Lung microvascular endothelial cell (primary cell): ENCODE measurements around the gene ZBTB44. TPM values are rescaled to one million over a fixed set of nuclear protein-coding genes. Genes with fewer than 3 reads are reported as not detected.
"Not testable (repeated sequence)": the region's sequence is repeated elsewhere in the genome, so short reads cannot be mapped to it uniquely, and the experiment has no call there.

Source experiments
- DNase-seq, 2 donors: peaks; one replicate each; pipeline versions ENCODE4 v3.0.0 to v3.0.0-alpha.2; 2010; ENCODE audit warnings: low read depth in 2 of 2
- total RNA-seq: library from RNA; depleted of rRNA; stranded (reverse); fragments of >200 nt; gene quantifications from 2 replicates; pipeline ENCODE4 v1.2.1, GENCODE V29; 2014

ZBTB44 gene
- total RNA-seq, 1 donor from 2014 or later: 30.4 TPM

DNA sequence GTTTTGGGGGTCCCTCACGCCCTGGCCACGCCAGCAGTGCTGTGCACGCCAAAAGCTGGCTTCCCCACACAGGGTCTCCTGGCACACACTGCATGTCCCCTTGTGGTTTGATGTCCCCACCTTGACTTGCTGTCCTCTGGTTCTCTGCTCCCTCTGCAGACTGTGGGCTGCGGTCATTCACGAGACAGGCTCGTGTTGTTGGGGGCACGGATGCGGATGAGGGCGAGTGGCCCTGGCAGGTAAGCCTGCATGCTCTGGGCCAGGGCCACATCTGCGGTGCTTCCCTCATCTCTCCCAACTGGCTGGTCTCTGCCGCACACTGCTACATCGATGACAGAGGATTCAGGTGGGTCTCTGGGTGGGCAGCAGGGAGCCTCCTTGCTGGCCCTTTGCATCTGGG is 114.9 kb downstream of the ZBTB44 start:
- DNase-seq: no peak

DNA sequence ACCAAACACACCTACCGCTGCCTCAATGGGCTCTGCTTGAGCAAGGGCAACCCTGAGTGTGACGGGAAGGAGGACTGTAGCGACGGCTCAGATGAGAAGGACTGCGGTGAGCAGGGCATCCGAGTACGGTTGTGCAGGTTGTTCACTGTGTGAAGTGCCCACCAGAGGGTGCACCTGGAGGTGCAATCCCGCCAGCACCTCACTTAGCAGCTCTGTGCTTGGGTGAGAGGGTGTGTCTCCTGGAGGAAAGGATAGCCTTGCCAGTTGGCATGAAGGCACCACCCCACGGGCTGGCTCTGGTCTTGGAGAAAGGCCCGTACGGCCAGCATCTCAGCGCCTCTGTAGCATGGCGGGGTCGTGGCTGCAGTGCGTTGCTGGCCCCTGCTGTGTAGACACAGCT is 115.8 kb downstream of the ZBTB44 start:
- no peak for DNase-seq

DNA sequence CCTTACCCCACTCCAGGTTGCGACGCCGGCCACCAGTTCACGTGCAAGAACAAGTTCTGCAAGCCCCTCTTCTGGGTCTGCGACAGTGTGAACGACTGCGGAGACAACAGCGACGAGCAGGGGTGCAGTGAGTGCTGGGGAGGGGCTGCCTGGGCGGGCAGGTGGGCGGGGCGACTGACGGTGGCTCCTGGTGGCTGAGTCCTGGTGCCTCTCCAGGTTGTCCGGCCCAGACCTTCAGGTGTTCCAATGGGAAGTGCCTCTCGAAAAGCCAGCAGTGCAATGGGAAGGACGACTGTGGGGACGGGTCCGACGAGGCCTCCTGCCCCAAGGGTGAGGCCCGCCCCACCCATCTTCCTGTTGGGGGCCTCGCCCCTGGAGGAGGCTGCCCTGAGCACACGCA is 116.4 kb downstream of the ZBTB44 start:
- no peak for DNase-seq

DNA sequence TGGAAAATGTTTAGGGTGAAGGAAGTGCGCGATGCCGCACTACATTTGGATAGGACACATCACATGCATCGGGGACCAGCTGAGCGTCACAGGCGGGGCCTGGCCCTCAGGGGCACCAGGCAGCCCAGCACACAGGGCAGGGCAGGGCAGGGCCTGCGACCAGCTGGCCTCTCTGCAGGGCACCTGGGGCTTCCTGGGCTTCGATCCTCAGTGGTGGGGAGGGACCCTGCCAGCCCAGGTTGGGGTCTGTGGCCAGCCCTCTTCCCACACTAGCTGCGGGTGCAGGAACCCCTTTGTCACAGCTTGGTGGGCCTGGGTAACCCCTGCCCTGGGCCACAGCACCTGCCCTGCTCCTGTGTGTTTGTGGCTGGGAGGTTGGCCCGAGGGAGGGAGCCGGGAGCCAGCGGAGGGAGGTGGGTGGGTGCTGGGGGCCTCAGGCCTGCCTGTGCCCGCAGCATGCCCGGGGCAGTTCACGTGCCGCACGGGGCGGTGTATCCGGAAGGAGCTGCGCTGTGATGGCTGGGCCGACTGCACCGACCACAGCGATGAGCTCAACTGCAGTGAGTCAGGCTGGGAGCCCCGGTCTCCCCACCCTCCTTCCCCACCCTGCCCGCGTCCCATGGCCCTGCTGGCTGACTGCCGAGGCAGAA is 117.2 kb downstream of the ZBTB44 start:
- DNase-seq: no peak

DNA sequence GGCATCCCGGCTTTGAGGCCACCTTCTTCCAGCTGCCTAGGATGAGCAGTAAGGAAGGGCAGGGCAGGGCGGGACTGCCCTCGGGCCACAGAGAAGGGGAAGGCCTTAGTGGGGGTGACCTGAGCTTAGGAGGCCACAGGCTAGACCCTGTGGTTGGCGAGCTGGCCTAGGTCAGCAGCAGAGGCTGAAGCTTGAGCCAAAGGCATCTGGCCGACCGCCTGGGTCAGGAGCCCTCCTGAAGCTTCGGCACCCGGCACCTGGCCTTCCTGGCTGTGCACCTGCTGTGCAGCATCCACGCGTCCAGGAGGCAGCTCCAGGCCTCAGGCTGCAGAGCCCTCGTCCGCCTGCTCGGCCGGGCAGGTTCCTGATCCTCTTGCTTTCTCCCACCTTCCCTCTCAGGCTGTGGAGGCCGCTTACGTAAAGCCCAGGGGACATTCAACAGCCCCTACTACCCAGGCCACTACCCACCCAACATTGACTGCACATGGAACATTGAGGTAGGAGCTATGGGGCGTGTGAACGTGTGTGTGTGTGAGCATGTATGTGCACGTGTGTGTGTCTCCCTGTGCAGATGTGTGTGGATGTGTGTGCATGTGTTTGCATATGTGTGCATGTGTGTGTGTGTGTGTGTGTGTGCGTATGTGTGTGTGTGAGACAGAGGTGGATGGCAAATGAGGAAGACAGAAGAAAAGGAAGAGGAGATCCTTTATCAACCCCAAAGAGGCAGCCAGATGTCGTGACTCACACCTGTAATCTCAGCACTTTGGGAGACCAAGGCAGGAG is 120.3 kb downstream of the ZBTB44 start:
- no peak for DNase-seq

DNA sequence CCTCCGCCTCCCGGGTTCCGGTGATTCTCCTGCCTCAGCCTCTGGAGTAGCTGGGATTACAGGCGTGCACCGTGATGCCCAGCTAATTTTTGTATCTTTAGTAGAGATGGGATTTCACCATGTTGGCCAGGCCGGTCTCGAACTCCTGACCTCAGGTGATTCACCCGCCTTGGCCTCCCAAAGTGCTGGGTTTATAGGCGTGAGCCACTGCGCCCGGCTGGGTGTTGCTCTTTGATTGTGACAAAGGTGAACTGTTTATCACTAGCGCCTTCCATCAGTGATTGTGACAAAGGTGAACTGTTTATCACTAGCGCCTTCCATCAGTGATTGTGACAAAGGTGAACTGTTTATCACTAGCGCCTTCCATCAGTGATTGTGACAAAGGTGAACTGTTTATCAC is 121.2 kb downstream of the ZBTB44 start:
- DNase-seq: not testable (repeated sequence)

DNA sequence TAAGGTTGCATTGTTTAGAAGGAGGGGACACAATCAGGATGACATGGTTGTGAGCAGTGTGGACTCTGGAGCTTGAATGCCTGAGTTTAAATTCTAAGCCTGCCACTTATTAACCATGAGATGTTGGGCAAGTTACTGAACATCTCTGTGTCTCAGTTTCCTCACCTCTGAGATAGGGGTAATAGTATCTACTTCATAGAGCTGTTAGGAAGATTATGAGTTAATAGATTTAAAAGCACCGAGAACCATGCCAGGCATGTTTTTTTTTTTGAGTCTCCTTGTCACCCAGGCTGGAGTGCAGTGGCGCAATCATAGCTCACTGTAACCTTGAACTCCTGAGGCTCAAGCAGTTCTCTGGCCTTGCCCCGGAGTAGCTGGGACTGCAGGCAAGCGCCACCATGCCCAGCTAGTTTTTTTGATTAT is 121.9 kb downstream of the ZBTB44 start:
- no peak for DNase-seq

DNA sequence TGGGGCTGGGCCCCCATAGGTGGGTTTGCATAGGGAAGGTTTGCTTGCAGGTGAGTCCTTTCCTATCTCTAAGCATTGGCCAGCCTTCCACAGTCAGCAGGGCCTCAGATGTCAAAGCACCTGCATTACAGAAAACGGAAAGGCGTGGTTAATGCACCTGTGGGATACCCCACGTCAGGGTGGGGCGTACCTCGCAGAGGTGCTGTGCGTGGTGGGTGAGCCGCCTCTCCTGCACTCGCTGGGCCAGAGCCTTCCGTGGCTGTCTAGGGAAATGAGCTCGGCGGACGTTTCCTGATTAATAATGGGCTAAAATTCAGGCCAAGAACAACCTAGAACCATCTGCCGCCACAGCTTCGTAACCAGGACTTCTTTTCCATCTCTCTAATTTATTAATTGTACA is 122.8 kb downstream of the ZBTB44 start:
- DNase-seq: no peak

DNA sequence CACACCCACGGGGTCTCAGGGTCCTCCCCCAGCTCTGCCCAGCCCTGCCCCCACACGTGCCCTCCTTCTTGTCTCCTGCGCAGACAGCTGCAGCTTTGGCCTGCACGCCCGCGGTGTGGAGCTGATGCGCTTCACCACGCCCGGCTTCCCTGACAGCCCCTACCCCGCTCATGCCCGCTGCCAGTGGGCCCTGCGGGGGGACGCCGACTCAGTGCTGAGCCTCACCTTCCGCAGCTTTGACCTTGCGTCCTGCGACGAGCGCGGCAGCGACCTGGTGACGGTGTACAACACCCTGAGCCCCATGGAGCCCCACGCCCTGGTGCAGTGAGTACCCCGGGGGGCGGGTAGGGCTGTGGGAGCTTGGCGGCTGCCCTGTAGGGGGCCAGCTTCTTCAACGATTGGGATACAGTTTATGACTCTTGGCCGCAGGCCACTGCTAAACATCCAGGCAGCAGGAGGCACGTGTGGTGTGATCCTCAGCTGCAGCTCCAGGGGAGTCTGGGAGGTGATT is 124.3 kb downstream of the ZBTB44 start:
- DNase-seq: no peak

DNA sequence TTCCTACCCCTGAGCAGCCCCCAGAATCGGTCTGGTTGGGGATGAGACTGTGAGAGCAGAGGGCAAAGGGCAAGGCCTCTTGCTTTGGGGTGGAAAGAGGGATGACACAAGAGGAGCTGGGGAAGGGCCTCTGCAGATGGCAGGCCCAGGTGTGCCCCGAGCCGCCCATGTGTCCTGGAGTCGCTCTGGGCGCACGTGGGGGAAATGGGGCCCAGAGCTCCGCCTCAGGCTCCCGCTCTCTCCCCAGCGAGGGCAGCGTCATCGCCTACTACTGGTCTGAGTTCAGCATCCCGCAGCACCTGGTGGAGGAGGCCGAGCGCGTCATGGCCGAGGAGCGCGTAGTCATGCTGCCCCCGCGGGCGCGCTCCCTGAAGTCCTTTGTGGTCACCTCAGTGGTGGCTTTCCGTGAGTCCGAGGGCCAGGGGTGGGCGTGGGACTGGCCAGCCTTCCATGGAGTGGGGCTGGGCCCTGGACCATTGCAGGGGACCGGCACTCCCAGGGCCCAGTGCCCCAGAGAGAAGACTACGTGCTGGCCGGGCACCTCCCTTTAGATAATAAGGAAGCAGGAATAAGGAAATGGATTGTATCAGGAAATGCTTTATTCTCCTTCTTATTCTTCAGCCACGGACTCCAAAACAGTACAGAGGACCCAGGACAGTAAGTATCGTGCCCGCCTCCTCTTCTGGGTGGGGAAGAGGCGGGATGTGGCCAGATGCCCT is 125.1 kb downstream of the ZBTB44 start:
- DNase-seq: no peak

DNA sequence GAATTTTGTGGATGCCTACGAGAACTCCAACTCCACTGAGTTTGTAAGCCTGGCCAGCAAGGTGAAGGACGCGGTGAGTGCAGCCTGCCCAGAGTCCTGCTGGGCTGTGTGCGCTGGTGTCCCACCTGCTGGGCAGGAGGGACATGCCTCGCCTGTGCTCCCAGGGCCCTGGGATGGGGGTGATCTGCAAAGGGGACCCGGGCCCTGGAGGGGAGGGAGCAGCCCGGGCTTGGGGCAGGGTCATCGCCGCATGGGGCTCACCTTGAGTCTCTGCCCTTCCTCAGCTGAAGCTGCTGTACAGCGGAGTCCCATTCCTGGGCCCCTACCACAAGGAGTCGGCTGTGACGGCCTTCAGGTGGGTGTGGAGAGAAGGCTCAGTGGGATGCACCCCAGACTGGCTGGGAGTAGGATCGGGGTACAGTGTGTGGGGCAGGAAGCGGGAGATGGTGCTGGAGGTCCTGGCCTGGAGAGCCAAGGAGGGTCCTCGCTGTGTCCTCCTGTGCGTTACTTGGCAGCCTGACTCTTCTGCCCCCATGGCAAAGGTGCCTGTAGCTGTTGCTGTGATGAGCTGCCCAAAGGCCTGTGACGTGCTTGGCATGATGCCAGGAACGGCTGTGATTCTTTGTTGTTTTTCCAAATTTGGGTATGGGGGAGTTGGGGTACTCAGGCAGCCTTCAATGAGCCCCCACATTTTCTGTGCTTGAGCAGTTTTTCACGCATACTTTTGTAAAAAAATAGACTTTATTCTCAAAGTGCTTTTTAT is 126.0 kb downstream of the ZBTB44 start:
- DNase-seq: no peak

DNA sequence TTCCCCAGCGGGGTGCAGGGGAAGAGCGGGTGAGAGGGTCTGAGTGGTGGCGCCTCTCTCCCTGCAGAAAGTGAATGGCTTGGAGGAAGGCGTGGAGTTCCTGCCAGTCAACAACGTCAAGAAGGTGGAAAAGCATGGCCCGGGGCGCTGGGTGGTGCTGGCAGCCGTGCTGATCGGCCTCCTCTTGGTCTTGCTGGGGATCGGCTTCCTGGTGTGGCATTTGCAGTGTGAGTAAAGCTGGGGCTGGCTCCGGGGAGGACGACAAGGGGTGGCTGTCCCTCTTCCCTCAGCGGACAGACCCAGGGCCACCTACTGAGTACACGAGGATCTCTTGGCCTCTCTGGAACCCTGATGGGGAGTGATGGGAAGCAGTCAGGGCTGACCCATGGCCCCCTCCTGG is 126.7 kb downstream of the ZBTB44 start:
- no peak for DNase-seq

DNA sequence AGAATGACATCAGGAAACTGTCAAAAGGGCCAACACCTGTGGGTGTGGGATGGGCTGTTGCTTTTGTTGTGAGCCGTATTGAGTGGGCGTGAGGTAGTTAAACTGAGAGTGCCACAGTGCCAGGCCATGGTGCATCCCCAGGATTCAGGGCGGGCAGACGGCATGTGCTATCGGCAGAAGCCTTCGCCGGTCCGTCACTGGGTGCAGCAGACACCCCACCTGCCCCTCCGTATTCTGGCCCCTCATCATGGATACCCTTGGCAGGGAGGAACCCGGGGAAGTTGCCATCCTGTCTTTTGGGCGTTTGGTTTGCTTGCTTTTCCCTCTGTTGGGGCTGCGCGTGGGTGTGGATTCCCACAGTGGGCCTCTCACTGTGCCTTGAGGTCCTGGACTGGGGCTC is 127.6 kb downstream of the ZBTB44 start:
- no peak for DNase-seq

DNA sequence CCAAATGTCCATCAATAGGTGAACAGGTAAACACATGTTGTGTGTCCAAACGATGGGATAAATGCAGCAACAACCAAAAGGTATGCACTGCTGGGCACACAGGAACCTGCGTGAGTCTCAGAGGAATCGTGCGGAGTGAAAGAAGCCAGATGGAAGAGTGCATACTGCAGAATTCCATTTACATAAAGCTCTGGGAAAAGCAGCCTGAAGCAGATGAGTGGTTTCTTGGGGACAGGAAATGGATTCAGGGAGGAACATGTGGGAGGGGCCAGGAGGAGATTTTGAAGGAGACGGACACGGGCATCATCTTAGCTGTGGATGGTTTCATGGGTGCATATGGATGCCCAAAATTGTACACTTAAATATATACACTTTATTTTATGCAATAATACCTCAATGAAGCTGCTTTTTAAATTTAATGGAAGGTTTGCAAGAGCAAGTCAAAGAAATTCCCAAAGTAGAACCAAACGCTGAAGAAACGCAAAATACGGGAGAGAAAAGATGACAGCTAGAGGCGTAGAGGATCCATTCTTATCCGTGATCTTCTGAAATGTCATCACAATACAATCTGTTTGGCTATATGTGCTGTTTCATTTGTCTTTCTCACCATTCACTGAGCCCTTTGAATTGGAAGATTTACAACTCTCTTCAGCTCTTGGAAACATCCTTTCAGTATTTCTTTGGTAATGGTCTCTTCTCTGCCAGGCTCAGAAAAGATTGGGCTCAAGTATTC is 130.7 kb downstream of the ZBTB44 start:
- DNase-seq: no peak

DNA sequence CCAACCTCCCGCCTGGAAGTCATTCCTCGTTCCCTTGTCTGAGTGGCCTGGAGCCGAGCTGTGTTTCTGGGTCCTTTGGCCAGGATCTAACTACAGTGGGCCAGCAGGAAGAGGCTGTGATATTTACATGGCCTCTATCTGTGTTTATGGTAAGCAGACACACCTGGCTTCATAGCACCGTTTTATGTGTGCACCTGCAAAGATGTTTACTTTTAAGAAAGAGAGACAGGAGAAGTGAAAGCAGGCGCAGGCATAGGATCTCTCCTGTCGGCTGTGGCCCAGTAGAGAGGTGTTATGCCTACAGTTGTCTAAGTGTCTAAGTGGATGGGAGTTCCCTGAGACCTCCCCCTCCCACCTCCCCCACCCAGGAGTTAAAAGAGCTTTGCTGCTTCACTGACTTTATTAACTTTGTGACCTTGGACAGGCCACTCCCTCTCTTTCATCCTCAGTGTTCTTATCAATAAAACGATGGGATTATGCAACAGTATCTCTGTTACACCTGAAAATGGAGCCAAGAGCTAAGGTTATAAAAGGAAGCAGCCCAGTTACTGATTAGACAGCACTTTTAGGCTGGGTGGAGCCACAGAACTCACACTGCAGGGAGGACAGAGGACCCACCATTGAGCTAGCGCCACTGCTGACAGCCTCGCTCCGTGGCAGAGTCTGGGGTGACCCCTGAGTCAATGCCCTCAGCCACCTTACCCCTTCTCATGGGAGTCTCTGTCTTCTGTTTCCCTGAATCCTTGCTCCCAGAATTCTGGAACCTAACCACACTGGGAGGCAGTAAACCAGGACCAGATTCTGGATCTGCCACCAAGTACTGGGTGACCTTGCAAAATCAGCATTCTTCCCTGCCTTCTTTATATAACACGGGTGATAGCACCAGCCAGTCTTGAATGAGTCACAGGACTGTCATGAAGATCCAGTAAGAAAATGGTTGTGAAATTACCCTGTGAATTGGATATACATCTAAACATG is 133.1 kb downstream of the ZBTB44 start:
- DNase-seq: no peak

DNA sequence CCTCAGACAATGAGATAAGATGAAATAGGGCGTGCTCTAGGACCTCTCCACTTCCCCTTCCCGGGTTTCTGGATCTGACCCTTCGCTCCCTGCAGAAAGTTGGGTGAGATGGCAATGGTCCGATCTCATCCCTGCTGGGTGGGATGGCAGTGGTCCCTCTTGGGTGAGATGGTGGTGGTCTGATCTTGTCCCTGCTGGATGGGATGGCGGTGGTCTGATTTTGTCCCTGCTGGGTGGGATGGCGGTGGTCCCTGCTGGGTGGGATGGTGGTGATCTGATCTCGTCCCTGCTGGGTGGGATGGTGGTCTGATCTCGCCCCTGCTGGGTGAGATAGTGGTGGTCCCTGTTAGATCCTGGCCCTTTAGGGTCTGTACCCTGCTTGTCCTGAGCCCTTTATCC is 133.8 kb downstream of the ZBTB44 start:
- no peak for DNase-seq

DNA sequence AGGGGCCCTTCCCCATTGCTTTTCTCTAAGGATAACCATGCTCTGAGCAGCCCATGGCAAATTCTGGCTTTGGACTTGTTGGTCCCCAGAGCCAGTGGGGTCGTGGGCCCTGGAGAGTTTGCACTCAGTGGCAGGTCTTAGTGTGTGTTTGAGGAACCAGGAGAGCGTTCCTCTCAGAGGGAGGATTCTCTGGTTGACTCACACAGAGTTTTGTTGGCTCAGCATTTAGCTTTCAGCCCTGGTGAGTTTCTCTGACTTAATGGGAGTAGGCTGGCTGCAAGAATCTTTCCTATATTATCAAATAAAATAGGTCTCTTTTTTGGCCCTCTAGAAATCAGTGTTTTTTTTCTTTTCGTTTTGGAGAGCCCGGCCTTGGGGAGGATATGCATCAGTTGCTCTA is 134.2 kb downstream of the ZBTB44 start:
- no peak for DNase-seq

DNA sequence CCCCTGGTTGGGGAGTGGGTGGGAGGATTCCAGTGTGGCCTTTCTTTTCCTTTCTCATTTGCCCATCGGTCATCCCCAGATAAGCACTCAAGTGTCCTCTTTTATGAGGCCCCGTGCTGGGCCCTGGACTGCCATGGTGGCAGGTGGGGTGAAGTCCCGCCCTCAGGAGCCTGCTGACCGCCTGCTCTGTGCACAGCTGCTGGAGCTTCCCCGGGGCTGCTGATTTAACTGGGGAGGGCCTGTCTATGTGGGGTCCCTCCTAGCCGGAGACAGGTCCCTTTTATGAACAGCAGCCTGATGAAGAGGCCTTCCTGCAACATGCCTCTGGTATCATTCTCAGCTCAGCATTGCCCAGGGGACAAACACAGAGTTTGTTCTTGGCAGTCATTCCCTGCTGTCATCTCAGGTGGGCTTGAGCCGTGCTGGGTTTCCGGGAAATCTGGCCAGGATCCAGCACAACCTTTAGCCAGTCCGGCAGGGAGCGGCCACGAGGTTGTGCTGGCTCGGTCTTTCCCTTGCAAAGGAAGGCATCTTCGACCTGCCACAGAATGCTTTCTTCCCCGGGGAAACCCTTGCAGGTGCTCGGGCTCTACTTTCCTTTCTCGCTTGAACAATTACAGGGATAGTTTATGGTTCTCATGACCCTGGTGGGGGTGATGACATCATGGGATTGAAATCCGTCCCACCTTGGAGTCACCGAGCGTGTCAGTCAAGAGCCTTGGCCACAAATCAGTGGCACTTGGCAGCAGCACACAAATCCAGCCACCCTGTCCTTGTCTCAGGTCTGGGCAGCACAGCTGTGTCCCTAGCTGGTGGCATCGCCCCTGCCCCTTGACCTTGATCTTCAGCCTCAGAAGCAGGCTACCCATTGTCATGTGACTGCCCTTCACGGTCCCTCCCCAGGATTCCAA is 135.1 kb downstream of the ZBTB44 start:
- no peak for DNase-seq
